HG03060 (cell line): ENCODE results near the gene SLC39A3.

Source experiments
- ATAC-seq: cut with Tn5 transposase; IDR thresholded peaks from one replicate; pipeline ENCODE4 v1.9.1; 2021; ENCODE audit warnings: low read depth, moderate number of reproducible peaks; ENCODE audit not compliant: unreplicated experiment

SLC39A3 gene

GRCh38 chr19:2769218-2769617, 29.4 kb upstream of the SLC39A3 start:
- ATAC-seq: no peak

DNA sequence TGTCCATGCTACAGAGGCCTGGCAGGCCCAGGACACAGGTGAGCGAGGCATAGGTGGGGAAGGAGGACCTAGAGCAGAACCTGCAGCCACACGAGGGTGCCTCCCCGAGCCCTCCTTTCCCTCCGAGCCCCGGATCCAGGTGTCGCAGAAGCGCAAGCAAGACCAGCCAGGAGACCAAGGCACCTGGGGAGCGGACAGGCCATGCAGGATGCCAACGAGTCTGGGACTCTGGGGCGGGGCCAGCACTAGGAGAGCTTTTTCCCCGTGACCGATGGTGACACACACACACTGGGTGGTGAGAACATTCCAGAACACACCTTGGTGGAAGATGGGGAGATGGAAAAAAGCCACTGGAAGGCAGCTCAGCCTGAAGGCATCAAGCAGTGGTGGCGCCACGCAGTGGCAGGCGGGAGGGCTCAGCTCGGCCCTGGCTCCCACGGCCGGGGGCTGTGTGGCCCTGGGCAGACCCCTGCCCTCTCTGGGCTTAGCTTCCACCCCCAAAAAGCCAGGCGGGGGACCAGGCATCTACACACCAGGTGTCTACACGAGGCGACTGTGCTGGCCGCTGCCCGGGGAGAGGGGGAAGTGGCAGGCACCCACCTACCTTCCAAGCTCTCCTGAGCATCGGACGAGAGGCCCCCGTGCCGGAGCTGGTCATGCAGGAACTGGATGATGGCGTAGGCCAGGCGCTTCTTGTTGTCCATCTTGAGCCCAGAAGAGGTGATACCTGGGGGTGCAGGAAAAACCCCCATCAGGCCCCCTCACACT, 28.7 kb upstream of the SLC39A3 start:
- no peak for ATAC-seq

GRCh38 chr19:2767688-2768087, 27.9 kb upstream of the SLC39A3 start:
- no peak for ATAC-seq

DNA sequence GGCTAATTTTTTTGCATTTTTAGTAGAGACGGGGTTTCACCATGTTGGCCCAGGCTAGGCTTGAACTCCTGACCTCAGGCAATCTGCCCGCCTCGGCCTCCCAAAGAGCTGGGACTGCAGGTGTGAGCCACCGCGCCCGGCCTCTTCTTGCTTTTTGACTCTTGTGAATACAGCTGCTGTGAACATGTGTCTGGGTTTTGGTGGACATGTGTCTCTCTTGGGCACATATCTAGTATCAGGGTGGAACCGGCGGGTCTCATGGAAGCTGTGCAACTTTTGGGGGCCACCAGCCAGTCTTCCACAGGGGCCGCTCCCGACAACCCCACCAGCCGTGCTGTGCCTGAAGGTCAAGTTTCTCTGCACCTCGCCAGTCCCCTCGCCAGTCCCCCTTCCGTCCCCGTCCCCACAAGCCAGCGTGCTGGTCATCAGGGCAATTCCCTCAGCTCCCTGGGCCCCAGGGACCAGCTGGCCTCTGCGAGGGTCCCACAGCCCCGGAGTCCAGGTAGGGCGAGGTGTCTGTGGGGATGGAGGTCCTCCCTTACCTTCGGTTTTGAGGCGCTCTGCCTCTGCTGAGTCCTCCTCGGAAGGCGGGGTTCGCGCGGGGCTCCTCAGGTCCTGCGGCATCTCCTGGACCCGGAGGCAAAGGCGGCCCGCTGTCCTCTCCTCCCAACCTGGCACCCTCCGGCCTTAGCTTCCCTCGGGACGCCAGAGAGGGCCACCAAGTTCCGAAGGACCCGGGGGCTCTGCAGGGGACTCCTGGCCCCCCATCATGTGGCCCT, 27.0 kb upstream of the SLC39A3 start:
- ATAC-seq: no peak

GRCh38 chr19:2765376-2765775, 25.6 kb upstream of the SLC39A3 start:
- no peak for ATAC-seq

GRCh38 chr19:2764945-2765344, 25.1 kb upstream of the SLC39A3 start:
- ATAC-seq: no peak

DNA sequence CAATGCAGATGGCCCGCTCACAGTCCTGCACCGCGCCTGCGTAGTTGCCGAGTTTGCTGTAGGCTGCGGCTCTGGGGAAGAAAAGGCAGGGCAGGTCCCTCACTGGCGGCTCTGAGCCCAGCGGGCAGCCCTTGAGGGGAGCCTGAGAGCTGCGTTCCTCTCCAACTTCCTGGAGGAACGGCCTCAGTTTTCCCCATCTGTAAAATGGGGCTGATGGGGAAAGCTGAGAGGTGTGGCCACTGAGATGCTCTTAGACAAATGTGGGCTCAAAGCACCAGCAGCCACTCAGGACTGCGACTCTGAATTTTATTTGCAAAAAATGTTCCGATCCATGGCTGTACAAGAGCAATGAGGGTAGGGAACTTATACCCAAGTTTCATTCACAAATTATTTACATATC, 23.9 kb upstream of the SLC39A3 start:
- ATAC-seq: no peak

DNA sequence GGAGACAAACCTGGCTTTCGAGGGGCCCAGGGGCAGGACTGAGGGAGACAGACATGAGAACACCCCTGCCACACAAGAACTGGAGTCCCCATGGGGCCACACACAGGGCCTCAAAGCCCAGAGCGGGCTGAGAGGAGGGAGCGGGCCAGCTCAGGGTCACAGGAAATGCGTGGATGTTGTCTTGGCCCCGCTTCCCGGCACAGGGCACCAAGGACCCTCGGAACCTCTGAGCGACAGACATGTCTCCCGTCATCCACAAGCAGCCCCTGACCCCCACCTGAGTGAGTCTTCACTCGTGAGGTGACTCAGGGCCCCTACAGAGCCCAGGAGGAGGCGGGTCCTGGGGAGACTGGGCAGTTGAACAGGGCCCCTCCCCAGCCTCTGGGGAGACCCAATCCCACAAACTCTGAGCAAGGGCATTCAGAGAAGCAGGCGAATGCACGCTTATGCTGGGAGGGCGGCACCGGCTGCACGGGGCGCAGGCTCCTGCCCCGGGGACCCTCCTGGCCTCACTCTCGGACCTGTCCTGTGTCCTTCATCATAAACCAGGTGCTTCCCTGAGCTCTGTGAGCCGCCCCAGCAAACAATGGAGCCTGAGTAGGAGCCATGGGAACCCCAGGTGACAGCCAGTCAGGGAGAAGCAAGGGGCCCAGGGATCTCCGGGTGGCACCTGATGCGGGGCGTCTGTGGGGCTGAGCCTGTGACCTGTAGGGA, 23.1 kb upstream of the SLC39A3 start:
- no peak for ATAC-seq

DNA sequence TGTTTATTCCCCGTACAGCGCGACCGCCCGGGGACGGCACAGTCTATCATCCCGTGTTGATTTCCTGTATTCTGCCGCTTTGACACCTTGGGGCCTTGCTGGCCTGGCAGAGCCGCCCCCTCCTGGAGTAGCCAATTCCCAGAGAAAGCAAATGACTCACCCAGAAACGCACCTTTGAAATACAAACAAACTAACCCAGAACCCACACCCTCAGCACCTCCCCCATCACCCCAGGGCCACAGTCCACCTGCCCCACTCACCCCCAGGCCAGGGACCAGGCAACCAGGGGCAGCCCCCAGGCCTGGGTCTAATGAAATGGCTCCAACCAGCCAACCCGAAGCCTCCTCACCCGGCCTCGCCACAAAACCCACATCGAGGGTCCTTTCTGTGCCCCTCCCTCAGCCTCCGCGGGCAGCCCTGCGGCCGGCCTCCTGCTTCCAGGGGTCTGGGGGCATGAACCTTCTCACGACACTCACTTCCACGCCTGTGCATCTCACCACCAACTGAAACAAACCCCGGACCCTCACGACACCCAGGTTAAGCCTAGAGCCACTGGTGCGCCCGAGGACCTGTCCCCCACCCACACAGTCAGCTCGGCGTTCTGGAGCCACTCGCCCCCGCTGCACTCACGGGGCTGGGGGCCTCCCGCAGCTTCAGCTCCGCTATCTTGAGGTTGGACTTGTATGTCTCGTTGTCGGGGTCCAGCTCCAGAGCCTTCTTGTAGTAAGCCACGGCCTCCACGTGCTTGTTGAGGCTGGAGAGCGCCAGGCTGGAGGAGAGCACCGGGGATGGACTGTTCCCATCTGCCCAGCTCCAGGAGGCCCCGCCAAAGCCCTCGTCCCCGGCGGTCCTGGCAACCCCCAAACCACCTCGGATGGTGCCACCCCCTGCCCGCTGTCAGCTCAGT, 22.3 kb upstream of the SLC39A3 start:
- ATAC-seq: no peak

DNA sequence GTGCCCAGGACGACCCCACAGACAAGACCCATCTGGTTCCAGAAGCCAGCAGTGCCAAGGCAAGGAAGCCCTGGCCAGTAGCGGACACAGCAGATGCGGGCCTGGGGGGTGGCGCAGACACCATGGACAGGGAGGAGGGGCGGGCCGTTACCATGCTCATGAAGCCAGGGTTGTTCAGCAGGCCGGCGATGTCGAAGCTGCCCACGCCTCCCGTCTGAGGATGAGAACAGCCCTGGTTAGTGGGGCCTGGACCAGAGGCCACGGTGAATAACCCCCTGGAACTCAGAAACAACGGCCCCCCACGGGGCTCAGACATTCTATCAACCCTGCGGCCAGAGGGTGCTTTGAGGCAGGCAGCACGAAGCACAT, 21.5 kb upstream of the SLC39A3 start:
- ATAC-seq: no peak

DNA sequence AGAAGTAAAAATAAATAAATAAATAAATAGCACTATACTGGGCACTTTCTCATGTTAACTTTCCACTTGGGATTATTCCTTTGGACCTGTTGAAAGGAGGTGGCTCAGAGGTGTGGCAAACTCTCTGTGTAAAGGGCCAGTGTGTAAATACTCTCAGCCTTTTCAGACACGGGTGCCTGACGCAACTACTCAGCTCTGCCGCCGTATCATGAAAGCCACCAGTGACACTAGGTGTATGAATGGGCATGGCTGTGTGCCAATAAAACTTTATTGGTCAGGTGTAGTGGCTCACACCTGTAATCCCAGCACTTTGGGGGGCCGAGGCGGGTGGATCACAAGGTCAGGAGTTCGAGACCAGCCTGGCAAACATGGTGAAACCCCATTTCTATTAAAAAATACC, 20.1 kb upstream of the SLC39A3 start:
- no peak for ATAC-seq

DNA sequence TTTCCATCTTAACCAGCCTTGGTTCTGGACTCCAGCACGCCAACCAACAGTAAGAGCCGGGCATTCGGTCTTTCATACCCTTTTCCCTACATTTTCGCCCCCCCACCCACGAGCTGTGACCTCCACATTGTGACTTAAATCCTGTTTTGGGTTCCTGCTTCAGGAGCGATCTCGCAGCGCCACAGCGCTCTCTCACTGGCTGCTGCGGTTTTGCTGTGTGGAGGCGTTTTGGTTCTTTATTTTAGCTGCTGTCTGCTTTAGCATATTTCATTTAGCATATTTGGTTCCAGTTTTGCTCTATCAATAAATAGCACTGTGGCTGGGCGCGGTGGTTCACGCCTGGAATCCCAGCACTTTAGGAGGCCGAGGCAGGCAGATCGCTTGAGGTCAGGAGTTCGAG, 19.5 kb upstream of the SLC39A3 start:
- no peak for ATAC-seq

DNA sequence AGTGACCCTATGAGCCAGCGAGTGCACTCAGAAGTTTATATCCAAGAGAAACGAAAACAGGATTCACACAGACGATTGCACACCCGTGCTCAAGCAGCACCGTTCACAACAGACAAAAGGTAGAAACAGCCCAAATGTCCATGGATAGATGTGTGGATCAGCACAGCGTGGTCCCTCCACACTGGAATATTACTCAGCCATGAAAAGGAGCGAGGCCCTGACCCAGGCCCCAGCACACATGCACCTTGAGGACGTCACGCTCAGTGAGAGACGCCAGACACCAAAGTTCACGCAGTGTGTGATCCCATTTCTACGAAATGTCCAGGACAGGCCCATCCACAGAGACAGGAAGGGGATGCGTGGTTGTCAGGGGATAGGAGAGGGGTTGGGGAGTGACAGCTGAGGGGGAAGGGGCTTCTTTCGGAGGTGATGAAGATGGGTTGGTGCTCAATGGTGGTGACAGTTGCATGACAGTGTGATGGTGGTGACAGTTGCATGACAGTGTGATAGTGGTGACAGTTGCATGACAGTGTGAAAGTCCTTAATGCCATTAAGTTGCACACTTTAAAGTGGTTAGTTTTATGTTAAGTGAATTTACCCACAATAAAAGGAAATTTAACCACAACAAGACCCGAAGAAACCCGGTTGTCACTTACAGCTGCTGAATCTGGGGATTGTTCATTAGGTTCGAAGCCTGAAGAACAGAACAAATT, 18.9 kb upstream of the SLC39A3 start:
- no peak for ATAC-seq

DNA sequence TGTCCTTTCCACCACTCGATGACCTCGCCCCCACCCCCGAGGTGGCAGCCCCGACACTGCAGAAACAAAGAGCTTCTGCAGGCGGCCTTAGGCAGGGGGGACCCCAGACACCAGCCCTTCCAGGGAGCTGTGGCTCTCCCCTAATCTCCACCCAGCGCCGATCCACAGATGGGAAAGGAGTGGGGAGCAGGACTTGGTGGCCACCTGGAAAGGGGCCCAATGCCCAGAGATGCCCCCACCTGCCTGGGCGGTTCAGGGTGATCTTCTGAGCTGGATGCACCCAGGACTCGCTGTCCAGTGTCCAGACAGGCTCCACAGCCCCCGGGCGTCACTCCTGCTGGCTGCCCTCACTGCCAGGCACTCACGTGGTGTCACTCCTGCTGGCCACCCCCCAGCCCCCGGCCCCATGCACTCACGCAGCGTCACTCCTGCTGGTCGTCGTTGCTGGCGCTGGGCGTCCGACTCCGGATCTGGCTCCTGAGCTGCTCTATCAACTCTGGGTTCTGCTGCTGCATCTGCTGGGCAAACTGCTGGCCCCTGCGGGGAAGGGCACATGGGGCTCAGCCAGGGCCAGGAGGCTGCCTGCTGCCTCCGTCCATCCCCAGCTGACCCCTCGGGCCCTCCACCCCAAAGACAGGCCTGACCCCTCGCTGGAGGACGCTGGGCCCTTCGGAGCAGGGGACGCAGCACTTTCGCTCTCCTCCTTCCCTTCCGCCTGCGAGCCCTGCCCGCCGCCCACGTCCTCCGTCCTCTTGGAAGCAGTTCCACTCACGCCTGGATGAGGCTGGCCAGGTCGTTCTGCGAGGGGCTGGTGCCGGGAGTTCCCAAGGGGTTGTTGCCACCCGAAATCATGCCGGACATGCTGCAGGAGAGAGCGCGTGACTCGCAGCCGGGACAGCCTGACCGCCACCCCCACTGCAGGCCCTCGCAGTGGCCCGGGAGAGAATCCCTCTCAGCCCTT, 17.4 kb upstream of the SLC39A3 start:
- no peak for ATAC-seq

- no peak for ATAC-seq
These were observed 16.7 kb upstream of the SLC39A3 start for GRCh38 chr19:2756477-2756876.

GRCh38 chr19:2755811-2756210, 16.0 kb upstream of the SLC39A3 start:
- ATAC-seq: no peak

- no peak for ATAC-seq
These were observed 15.6 kb upstream of the SLC39A3 start for GRCh38 chr19:2755448-2755705.

GRCh38 chr19:2754659-2755447, 15.0 kb upstream of the SLC39A3 start:
- no peak for ATAC-seq
